Esophagus (tissue), 2 donors: Measurements from ENCODE around the gene PANK4. TPM values are rescaled to one million over a fixed set of nuclear protein-coding genes. Genes with fewer than 3 reads are reported as not detected.

Experiments
- H3K27ac ChIP-seq, 2 donors: one replicate each; pipeline ENCODE4 v1.5.1; 2013; ENCODE audit warnings: low read depth in 2 of 2, mild to moderate bottlenecking in 2 of 2, inconsistent platforms in 1 of 2, low read length in 1 of 2, moderate library complexity in 1 of 2
- H3K27me3 ChIP-seq, 2 donors: one replicate each; pipeline ENCODE4 v1.6.1; 2013; ENCODE audit warnings: low read length in 2 of 2, control low read depth in 1 of 2, mild to moderate bottlenecking in 1 of 2; ENCODE audit not compliant: insufficient read depth in 2 of 2, control insufficient read depth in 1 of 2
- H3K36me3 ChIP-seq, 2 donors: one replicate each; pipeline ENCODE4 v1.6.1; 2013; ENCODE audit warnings: low read length in 1 of 2; ENCODE audit not compliant: control insufficient read depth in 2 of 2, insufficient read depth in 2 of 2
- H3K4me1 ChIP-seq, 2 donors: one replicate each; pipeline ENCODE4 v1.6.1; 2013; ENCODE audit warnings: low read length in 1 of 2; ENCODE audit not compliant: control insufficient read depth in 2 of 2, insufficient read depth in 2 of 2
- H3K4me3 ChIP-seq, 2 donors: one replicate each; pipeline ENCODE4 v1.5.1; 2013; ENCODE audit warnings: low read length in 2 of 2, mild to moderate bottlenecking in 2 of 2, low read depth in 1 of 2, moderate library complexity in 1 of 2
- H3K9me3 ChIP-seq, 2 donors: one replicate each; pipeline ENCODE4 v1.6.1; 2013; ENCODE audit warnings: mild to moderate bottlenecking in 2 of 2, low read depth in 1 of 2, low read length in 1 of 2, moderate library complexity in 1 of 2; ENCODE audit not compliant: control insufficient read depth in 2 of 2, insufficient read depth in 1 of 2
- WGBS, 2 donors: extraction: QIAGEN DNeasy Blood & Tissue Kit; methylation state at CpG; one replicate each; pipeline ENCODE4 v1.1.7; 2013; 5-methylcytosine and 5-hydroxymethylcytosine counted together
- polyA plus RNA-seq, 2 donors: library from polyadenylated mRNA; stranded (reverse); fragments of 200-250 nt; gene quantifications; one replicate each; pipeline ENCODE4 v1.2.3, GENCODE V29; 2013
- donor health status: healthy with polysubstance abuse.
- donor health status: Bipolar disorder and iron deficiency.

Gene PANK4
- polyA plus RNA-seq, 2 donors: 10.1 to 15.4 TPM

GRCh38 chr1:2558861-2559260 lies 32.5 kb upstream of the PANK4 start:
- Histone ChIP-seq H3K4me3 (no peak overlapping the region), H3K4me1 (peaks cover 11 to 20% of the 10 kb centered on the region in 2 donors), H3K36me3 (peaks cover 3 to 35% of the 10 kb centered on the region in 2 donors), H3K9me3 (no peaks in the 10 kb centered on the region), H3K27ac (no peak overlapping the region), H3K27me3 (no peaks in the 10 kb centered on the region)
- 95 to 100% methylated on average over 6 of the region's 6 CpGs for WGBS, 2 donors

GRCh38 chr1:2558420-2558819 lies 32.0 kb upstream of the PANK4 start:
- Histone ChIP-seq H3K36me3 (peaks cover 3 to 35% of the 10 kb centered on the region in 2 donors), H3K9me3 (no peaks in the 10 kb centered on the region), H3K27ac (no peak overlapping the region), H3K27me3 (no peaks in the 10 kb centered on the region), H3K4me1 (peaks cover 11 to 20% of the 10 kb centered on the region in 2 donors), H3K4me3 (no peak overlapping the region)
- WGBS, 2 donors: 94% methylated on average over 11 to 12 of the region's 12 CpGs

- Histone ChIP-seq H3K4me3 (peak overlapping the region in 1 of 2 donors; percentile 82), H3K4me1 (peaks cover 11 to 20% of the 10 kb centered on the region in 2 donors), H3K9me3 (no peaks in the 10 kb centered on the region), H3K27ac (peak overlapping the region in 1 of 2 donors; percentile 11), H3K27me3 (no peaks in the 10 kb centered on the region), H3K36me3 (peaks cover 3 to 35% of the 10 kb centered on the region in 2 donors)
- 75 to 77% methylated on average over 30 of the region's 30 CpGs for WGBS, 2 donors
Measured at GRCh38 chr1:2557482-2558400, 31.3 kb upstream of the PANK4 start.

GRCh38 chr1:2556678-2557481 lies 30.5 kb upstream of the PANK4 start:
- H3K36me3 ChIP-seq: peaks cover 3 to 28% of the 10 kb centered on the region in 2 donors
- H3K27ac ChIP-seq: peak overlapping the region; percentile 88 to 94
- H3K9me3 ChIP-seq: no peaks in the 10 kb centered on the region
- WGBS, 2 donors: 9 to 11% methylated on average over 24 of the region's 24 CpGs
- peaks cover 11 to 20% of the 10 kb centered on the region in 2 donors for H3K4me1 ChIP-seq
- H3K4me3 ChIP-seq: peak overlapping the region; percentile 76 to 82
- H3K27me3 ChIP-seq: no peaks in the 10 kb centered on the region

GRCh38 chr1:2556277-2556677 lies 29.9 kb upstream of the PANK4 start, which contains the start of gene TNFRSF14:
Gene TNFRSF14, plus strand, starts transcription at chr1:2556371. Its CDS starts 294 bp downstream, at chr1:2556665.
- H3K27ac ChIP-seq: peak within 1 kb of the TSS; percentile 88 to 94
- H3K36me3 ChIP-seq: peaks cover 3 to 23% of the 10 kb centered on the region in 2 donors
- peaks cover 11 to 20% of the 10 kb centered on the region in 2 donors for H3K4me1 ChIP-seq
- no peaks in the 10 kb centered on the region for H3K9me3 ChIP-seq
- WGBS, 2 donors: 0 to 3% methylated on average over 16 of the region's 16 CpGs
- H3K4me3 ChIP-seq: peak within 1 kb of the TSS; percentile 76 to 82
- no peaks in the 10 kb centered on the region for H3K27me3 ChIP-seq

- no peaks in the 10 kb centered on the region for H3K9me3 ChIP-seq
- peak overlapping the region; percentile 88 to 94 for H3K27ac ChIP-seq
- H3K4me1 ChIP-seq: peaks cover 11 to 20% of the 10 kb centered on the region in 2 donors
- peaks cover 3 to 19% of the 10 kb centered on the region in 2 donors for H3K36me3 ChIP-seq
- no peaks in the 10 kb centered on the region for H3K27me3 ChIP-seq
- peak overlapping the region; percentile 76 to 82 for H3K4me3 ChIP-seq
- 2 to 10% methylated on average over 23 to 26 of the region's 26 CpGs for WGBS, 2 donors
Measured at GRCh38 chr1:2555634-2556276, 29.4 kb upstream of the PANK4 start.

GRCh38 chr1:2554621-2555387 lies 28.4 kb upstream of the PANK4 start:
- peak overlapping the region; percentile 88 to 94 for H3K27ac ChIP-seq

GRCh38 chr1:2553871-2554620 lies 27.6 kb upstream of the PANK4 start:
- Histone ChIP-seq H3K36me3 (peaks cover 0 to 8% of the 10 kb centered on the region in 2 donors), H3K4me3 (no peak overlapping the region), H3K27me3 (no peaks in the 10 kb centered on the region), H3K4me1 (peaks cover 11 to 22% of the 10 kb centered on the region in 2 donors), H3K27ac (no peak overlapping the region), H3K9me3 (no peaks in the 10 kb centered on the region)
- WGBS, 2 donors: 88 to 89% methylated on average over 30 of the region's 30 CpGs

More at GRCh38 chr1:2554621-2555387, 28.4 kb upstream of the PANK4 start:
- peaks cover 1 to 16% of the 10 kb centered on the region in 2 donors for H3K36me3 ChIP-seq
- H3K4me1 ChIP-seq: peaks cover 11 to 20% of the 10 kb centered on the region in 2 donors
- H3K9me3 ChIP-seq: no peaks in the 10 kb centered on the region
- H3K27me3 ChIP-seq: no peaks in the 10 kb centered on the region
- WGBS, 2 donors: 55 to 58% methylated on average over 19 of the region's 19 CpGs
- H3K4me3 ChIP-seq: no peak overlapping the region
